Measurements from ENCODE around the gene POR.
"Not testable (repeated sequence)": the region's sequence is repeated elsewhere in the genome, so short reads cannot be mapped to it uniquely, and the experiment has no call there.

POR gene

DNA sequence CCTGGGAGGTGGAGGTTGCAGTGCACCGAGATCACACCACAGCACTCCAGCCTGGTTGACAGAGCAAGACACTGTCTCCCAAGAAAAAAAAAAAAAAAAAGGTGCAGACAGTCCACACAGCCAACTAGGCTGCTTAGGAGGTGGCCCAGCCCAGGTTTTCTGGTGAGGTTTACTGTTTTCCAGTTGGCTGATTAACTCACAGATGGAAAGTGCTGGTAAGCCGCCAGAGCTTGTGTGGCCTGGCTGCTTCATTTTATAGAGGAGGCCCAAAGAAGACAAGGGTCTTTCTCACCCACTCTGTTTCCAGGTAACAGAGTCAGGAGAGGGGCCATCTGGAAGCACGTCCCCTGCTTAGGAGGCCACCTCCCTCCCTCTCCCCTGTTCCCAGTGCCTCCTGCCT lies 29.9 kb upstream of the POR start:
- no peak for DNase-seq

DNA sequence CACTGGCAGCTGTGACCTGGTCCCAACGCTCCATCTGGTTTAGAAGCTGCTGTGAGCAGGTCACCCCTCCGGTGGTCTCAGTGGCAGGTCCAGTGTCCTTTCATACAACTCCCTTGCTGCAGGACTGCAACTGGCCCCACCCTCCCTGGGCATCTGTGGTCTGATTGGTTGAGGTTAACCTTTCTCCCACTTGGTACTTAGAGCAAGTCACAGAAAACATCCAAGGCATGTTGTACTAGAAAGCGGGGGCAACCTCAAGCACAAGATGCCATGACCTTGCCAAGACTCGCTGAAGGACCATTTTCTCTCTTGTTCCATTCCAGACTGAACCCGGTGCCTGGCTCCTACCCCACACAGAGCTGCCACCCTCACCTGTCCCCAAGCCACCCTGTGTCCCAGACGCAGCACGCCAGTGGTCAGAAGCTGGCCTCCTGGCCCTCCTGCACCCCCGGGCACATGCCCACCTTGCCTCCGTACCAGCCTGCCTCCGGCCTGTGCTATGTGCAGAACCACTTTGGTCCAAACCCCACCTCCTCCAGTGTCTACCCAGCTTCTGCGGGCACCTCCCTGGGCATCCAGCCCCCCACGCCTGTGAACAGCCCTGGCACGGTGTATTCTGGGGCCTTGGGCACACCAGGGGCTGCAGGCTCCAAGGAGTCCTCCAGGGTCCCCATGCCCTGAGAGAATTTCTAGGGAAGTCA lies 27.1 kb upstream of the POR start:
- DNase-seq, result no peak

DNA sequence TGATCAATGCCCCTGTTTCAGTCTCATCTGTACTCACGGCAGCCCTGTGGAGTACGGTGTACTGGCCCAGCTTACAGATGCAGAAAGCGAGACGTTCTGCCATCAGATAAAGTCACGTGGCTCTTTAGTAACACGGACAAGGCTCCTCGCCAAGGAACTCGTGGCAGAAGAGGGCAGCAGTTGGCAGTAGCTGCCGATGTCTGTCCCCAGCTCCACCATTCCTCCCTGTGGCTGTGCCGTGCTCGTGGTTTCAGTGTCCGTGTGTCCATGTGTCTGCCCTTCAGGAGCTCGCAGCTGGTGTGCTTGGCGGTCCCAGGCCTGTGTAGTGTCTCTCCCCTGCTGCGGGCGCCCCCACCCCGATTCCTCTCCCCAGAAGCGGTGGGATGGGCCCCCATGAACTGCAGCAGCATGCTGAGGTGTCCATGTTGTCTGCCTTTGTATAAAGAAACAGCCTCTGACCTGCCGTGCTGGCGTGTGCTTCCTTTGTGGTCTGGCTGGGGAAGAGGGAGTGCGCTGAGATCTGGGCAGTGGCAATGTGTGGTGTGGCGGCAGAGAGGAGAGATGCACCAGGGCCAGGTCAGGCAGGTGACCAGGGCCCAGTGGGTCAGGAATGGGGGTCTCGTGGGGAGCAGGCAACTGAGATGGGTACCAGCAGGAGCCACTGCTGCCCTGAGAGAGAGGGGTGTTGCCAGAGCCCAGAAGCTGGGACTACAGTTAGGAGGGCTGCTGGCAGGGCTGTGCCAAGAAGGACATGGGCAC lies 26.3 kb upstream of the POR start:
- no peak for DNase-seq

DNA sequence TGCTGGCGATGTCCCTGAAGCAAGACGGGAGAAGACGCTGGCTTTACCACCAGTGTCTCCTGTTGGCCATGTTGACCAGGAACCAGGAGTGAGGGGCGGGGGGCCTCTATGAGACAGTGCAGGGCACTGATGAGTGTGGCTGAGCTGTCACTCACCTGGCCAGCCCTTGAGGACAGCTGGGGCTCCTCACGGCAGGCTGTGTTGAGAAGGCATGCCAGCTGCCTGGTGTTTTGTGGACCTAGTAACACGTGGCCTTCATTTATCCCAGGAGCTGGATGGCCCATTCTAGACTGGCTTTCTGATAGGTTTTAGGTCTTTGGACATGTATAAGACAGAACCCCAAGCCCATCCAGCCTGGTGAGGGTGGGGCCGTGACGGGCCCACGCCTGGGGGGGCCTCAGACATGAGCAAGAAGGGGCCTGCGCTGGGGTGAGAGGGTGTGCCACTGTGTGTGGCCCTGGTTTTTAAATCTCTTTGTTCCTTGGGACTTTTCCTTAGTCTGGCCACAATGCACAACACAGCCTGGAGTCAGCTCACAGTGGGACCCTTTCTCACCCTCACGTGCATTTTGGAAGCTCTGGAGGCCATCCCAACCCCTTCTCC lies 25.6 kb upstream of the POR start:
- DNase-seq, result no peak

DNA sequence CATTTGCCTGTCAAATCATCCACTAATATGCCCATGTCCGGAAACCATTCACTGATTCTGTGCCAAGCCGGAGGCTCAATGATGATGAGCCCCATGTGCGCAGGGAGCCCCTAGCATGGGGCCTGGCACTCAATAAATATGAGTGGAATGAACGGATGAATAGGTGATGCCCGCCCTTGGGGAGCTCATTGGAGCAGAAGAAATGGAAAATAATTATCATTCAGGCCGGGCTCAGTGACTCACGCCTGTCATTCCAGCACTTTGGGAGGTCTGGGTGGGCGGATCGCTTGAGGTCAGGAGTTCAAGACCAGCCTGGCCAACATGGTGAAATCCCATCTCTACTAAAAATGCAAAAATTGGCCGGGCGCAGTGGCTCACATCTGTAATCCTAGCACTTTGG lies 25.1 kb upstream of the POR start:
- no peak for DNase-seq

DNA sequence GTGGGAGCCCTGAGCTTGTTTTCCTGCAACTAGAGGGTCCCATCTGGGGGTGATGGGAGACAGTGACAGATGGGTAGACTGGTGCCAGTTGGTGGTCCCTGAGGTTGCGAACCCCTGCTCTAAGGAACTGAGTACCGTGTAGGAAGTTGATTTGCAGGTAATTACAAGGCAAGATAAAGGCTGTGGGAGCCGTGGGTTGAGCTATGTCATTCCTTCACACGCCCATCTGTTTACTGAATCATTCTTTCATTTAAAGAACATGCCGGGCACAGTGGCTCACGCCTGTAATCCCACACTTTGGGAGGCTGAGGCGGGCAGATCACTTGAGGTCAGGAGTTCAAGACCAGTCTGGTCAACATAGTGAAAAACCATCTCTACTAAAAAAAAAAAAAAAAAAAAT lies 23.7 kb upstream of the POR start:
- not testable (repeated sequence) for DNase-seq

DNA sequence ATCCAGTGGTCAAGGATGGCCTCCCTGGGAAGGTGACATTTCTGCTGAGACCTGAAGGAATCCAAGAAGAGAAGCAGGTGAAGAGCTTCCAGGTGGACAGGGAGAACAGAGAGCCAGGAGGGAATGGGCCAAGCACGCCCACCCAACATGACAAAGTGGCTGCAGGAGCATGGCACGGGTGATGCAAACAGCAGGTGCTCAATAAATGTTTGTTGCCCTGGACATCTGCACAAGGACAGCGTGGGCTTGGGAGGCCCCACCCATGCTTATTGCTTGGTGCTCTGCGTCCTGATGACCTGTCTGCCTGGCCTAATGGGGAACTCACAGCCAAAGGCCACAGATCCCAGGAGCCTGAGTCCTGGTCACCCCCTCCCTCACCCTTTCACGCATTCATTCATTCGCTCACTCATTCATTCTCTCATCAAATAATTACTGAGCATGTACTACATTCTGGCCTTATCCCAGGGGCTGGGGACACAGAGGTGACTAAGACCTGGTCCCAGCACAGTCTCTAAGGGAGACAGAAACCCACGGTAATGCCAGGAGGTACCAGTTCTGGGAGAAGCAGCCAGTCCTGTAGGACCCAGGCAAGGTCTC lies 23.0 kb upstream of the POR start:
- no peak for DNase-seq

DNA sequence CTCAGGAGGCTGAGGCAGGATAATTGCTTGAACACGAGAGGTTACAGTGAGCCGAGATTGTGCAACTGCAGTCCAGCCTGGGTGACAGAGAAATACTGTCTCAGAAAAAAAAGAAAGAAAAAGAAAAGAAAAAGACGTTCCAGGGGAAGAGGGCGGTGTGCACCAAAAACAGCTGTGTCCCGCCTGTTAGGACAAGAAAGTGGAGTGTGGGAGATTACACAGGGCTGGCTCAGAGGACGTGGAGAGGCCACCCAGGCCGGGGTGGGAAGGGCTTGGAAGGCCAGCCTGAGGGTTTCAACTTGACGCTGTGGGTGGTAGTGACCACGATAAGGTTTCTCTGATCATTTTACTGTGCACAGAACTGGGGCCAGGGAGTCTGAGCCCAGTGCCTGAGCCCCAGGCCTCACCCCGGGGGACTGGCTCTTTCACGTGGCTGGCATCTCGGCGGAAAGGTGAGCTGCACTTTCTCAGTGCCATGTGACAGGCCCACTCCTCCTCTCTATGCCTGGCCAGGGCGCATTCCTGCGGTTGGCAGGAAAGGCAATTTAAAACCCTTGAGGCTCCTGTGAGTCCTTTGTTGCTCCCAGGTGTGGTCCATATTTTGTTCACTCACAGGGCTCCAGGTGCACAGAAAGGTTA lies 22.2 kb upstream of the POR start:
- DNase-seq, result peak; percentile 56

DNA sequence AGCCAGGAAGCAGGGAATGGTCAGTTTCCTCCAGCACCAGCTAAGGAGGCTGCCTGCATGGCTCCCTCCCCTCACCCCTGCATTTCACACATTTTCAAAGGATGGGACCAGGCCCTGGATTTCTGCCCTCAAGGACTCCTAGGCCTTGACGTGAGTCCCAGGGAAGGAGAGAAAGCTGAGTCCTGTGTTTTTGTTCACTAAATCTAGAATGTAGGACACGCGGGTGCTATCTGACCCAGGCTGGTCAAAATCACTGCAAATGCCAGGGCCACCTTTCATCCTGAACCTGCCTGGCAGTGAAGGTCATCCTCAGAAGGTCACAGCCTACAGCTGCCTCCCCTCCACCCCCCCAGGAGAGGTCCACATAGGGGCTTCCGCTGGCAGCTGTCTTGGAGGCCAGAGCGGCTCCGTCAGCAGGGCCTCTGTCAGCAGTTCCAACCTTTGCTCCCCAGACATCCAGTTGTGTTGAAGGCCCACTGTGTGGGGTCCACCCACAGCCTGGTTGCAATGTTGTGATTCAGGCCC lies 18.1 kb upstream of the POR start:
- no peak for DNase-seq

DNA sequence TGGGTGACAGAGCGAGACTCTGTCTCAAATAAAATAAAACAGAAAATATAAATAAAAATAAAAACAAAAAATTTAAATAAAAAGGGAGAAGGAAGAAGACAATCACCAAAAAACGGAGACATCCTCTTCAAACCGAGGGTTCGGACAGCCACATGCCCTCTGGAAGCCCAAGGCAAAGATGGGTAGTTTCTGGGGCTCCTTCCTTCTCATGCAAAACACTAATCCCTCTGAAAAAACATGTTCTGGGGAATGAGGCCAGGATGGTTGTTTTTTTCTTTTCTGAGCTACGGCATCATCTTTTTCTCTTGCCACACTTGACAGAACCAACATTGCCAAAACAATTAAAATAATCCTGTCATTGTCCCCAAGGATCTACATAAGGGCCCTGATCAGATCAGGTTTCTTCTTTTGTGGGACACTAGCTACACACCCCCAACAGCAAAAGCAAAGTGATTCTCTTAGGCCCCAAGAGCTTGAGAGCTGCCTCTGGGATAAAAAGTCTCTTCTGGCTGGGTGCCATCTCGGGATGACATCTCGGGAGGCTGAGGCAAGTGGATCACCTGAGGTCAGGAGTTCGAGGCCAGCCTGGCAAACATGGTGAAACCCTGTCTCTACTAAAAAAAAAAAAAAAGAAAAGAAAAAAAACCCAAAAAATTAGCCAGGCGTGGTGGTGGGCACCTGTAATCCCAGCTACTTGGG lies 14.2 kb upstream of the POR start:
- no peak for DNase-seq

DNA sequence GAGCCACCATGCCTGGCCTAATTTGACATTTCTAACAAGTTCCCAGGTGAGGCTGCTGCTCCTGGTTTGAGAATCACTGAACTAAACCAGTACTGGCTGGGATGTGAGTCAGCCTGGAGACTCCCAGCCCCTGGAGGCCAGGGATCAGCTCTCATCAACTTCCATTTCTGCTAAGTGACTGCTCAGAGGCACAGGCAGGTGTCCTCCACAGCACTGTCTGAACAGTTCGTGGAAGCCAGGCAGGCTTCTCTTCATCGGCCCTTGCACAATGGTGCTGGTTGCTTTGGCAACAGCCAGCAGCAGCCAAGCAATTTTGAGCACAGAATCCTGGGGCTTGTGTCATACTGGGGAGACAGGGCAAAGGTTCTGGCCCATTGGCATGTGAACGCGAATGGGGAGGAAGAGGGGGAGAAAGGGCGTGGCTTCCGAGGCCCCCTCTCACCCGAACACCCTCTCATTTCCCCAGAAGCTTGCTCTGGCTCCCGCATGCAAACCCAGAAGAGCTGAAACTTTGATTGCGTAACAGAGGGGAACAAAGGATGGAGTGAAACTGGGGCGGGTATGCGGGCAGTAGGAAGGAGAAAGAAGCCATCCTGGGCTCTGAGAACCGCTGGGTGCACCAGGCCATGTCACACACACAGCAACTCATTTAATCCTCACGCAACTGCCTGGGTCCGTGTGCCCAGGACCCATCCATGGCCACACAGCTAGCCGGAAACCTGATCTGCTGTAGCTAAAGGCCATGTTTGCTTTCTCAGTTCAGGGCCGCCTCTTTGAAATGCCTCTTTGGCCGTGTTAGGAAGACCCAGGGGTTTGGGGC lies 9.0 kb upstream of the POR start:
- DNase-seq, result peak; percentile 41

DNA sequence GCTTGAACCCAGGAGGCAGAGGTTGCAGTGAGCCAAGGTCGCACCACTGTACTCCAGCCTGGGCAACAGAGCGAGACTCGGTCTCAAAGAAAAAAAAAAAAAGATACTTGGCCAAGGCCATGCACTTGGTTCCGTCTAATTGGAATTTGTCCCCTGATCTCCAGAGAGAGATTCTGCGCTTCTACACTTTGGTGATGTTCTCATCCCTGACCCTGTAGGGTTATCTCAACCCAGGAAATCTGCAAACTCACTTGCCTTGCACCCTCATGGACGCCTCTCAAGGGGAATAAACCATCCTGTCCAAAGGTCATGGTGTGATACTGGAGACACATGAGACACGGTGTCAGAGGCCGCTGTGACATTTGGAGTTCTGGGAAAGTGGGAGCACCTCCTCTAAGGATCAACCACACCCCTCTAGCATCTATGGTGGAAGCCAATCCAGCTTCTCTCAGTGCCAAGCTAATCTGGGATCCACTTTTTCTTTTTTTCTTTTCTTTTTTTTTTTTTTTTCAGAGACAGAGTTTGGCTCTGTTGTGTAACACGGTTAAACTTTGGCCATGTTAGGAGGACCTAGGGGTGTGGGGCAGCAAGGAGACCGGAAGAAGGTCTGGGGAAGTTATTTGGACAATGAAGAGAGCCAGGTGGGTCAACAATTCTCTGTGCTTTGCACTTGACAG lies 7.8 kb upstream of the POR start:
- no peak for DNase-seq

DNA sequence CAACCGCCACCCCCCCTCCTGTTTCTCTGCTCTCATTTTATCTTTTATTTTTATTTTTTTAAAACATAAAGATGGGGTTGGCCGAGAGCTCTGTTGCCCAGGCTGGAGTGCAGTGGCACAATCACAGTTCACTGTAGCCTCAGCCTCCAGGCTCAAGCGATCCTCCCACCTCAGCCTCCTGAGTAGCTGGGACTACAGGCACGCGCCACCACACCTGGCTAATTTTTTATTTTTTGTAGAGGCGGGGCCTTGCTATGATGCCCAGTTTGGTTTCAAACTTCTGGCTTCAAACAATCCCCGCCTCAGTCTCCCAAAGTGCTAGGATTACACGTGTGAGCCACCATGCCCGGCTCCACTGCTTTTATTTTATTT lies 7.3 kb upstream of the POR start:
- DNase-seq, result not testable (repeated sequence)

DNA sequence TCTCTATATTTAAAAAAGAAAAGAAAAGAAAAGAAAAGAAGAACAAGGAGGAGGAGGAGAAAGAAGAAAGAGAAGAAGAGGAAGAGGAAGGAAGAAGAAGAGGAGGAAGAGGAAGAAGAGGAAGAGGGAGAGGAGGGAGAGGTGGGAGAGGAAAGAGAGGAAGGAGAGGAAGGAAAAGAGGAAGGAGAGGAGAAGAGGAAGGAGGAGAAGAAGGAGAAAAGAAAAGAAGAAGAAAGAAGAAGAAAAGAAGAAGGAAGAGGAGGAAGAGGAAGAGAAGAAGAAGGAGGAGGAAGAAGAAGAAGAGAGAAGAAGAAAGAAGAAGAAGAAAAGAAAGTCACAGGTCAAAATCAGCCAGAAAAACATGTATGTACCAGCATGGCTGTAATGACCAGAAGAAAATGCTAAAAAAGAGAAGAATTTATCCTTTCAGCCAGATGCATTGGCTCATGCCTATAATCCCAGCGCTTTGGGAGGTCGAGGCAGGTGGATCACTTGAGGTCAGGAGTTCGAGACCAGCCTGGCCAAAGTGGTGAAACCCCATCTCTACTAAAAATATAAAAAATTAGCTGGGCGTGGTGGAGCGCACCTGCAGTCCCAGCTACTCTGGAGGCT lies 5.3 kb upstream of the POR start:
- no peak for DNase-seq

DNA sequence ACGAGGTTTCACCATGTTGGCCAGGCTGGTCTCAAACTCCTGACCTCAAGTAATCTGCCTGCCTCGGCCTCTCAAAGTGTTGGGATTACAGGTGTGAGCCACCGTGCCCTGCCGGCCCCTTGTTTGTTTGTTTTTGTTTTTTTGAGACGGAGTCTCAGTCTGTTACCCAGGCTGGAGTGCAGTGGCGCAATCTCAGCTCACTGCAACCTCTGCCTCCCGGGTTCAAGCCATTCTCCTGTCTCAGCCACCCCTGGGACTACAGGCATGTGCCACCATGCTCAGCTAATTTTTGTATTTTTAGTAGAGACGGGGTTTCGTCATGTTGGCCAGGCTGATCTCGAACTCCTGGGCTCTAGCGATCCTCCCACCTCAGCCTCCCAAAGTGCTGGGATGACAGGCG lies 3.8 kb upstream of the POR start:
- DNase-seq, result not testable (repeated sequence)

DNA sequence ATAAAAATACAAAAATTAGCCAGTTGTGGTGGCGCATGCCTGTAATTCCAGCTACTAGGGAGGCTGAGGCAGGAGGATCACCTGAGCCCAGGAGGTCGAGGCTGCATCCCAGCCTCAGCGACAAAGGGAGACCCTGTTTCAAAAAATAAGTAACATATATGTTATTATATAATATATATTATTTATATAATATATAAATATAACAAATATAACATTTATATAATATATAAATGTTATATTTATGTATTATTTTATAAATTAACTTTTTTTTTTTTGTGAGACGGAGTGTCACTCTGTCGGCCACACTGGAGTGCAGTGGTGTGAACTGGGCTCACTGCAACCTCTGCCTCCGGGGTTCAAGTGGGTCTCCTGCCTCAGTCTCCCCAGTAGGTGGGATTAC lies 1.5 kb upstream of the POR start:
- no peak for DNase-seq

DNA sequence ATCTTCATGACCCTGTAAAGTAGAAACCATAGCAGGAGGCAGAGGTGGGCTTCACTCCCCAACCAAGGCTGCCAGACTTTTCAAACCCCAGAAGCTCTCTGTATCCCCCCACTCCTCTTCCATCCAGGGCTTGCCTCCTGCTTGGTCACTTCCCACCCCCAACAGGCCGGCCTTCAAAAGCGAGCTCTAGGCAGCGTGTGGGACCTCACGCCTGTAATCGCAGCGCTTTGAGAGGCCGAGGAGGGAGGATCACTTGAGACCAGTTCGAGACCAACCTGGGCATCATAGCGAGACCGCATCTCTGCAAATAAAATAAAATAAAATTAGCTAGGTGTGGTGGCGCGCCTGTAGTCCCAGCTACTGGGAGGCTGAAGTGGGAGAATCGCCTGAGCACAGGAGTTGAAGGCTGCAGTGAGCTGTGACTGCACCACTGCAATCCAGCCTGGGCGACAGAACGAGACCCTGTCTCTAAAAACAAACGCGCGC lies 743 bp upstream of the POR start:
- no peak for DNase-seq

DNA sequence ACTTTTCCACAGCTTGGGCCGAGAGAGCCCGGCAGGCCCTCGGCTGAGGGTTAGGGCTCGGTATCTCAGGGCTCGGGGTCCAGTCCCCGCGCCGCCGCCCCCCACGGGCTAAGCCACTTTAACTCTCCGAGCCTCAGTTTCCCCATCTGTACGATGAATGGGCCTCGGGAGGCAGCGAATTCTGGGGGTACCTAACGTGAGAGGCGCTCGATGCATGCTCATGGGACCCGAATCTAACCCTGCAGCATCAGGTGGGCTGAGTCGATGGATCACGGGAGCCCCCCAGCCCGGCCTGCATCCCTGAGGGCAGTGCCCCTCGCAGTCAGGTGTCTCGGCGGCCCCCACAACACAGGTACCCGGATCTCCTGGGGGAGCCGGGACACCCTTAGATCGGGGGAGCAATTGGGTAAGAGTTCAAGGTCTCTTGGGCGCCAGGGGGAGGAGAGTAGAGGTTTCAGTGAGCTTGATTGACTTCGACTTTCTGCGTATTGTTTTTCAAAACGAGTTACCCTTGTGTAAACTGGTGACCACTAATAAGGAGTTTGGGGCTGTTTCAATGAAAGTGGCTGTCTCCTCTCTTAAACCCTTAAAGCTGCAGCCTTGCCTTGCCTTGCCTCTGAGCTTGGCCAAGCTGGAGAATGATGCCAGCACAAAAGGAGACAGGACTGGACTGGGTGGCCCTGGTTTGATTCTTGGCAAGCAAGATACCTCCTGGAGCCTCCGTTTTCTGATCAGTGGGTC lies 631 bp downstream of the POR start:
- peak; percentile 29 for DNase-seq

DNA sequence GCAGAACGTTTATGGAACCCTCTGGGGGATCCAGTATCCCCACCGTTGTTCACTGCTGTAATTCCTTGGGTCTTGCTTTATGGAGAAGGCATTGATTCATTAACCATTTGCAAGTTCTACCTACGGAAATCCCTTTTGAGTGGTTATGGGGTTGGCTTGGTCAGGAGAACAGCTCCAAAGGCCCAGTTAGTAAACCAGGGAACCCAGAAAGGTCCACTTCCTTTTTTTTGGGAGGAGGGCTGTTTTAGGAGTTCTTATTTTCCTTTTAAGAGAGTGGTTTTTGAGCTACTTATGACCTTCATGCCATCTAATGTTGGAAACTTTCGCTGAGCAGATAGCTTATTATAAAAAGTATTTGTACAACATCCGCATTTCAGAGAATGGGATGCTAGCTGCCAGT lies 1.3 kb downstream of the POR start:
- DNase-seq, result no peak

Measured in right hindlimb (tissue), 1 donor.